Activated naive CD8-positive, alpha-beta T cell treated with anti-CD3 and anti-CD28 coated beads, Interleukin-2, amount 50 U/mL, for 24 hours (primary cell): ENCODE measurements around the gene GRHL1.
A peak's percentile ranks its signal among the peaks of the same experiment; 100 is the strongest.

Experiments
- ATAC-seq: fragments of 150-1000 bp; cut with Tn5 transposase; one replicate; pipeline ENCODE4 v1.10.0; 2021
- DNase-seq: peaks from one replicate; pipeline ENCODE4 v3.0.0; 2021
- H3K27ac Mint-ChIP-seq: one replicate; pipeline ENCODE4 v1.8.0; 2021; ENCODE audit warnings: mild to moderate bottlenecking, mixed read lengths
- H3K27me3 Mint-ChIP-seq: one replicate; pipeline ENCODE4 v1.8.0; 2021; ENCODE audit warnings: mixed read lengths
- H3K36me3 Mint-ChIP-seq: one replicate; pipeline ENCODE4 v1.8.0; 2021; ENCODE audit warnings: low read depth, mixed read lengths
- H3K4me1 Mint-ChIP-seq: one replicate; pipeline ENCODE4 v1.8.0; 2021; ENCODE audit warnings: mixed read lengths
- H3K4me3 Mint-ChIP-seq: one replicate; pipeline ENCODE4 v1.8.0; 2021; ENCODE audit warnings: mild to moderate bottlenecking, moderate library complexity, mixed read lengths
- H3K9me3 Mint-ChIP-seq: one replicate; pipeline ENCODE4 v1.8.0; 2021; ENCODE audit warnings: mixed read lengths

The GRHL1 gene

DNA sequence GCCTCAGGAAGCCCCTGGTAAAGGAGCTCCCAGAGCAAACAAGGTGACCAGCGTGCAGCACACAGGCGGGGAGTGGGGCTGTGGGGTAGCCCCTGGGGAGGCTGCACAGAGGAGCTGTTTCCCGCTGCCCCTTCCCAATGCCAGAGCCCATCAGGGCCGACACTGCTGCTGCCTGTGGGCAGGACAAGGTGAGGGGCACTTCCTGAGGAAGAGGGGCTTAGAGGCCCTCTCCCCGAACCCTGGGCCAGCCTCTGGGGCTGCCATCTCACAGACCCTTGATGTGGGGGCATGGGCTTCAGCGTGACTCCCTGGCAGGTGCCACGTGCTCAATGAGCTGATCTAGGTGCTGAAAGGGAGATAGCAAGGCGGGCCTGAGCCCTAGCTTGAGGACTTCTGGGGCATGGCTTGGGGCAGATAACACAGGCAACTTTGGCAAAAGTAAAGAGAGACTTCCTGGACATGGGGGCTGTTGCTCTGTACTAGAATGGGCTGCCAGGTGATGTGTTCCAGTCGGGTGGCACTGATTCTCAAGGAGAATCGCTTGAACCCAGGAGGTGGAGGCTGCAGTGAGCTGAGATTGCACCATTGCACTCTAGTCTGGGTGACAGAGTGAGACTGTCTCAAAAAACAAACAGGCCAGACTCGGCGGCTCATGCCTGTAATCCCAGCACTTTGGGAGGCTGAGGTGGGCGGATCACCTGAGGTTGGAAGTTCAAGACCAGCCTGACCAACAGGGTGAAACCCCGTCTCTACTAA, 81.9 kb downstream of the GRHL1 start:
- Mint-ChIP-seq H3K4me1 (peaks cover 36% of the 10 kb centered on the region), H3K27ac (no peak overlapping the region), H3K4me3 (no peak overlapping the region), H3K36me3 (no peaks in the 10 kb centered on the region), H3K9me3 (no peaks in the 10 kb centered on the region), H3K27me3 (no peaks in the 10 kb centered on the region)
- ATAC-seq: no peak
- no peak for DNase-seq

DNA sequence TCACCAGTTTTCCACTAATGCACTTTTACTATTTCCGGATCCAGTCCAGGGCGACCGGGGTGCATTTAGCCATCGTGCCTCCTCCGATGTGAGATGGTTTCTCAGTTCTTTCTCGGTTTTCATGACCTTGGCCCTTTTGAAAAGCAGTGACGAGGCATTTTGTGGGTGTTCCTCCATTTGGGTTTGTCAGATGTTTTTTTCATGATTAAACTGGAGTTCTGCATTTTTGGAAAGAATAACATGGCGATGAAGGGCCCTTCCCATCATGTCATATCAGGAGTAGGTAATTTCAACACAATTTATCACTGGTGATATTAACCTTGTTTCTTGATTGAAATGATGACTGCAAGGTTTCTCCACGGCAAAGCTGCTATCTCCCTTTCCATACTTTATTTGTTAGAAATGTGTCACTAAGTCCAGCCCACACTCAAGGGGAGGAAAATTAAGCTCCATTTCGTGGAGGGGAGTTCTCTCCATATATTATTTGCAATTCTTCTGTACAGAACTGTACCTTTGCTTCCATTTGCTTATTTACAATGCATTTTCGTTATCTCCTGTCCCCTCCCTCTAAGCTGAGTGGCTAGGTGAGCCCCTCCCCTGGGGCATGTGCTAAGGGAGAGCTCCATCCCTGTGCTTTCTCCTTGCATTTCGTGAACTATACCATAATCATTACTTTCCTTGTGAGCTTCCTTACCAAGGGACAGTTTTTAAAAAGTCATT, 83.0 kb downstream of the GRHL1 start:
- no peak for ATAC-seq

DNA sequence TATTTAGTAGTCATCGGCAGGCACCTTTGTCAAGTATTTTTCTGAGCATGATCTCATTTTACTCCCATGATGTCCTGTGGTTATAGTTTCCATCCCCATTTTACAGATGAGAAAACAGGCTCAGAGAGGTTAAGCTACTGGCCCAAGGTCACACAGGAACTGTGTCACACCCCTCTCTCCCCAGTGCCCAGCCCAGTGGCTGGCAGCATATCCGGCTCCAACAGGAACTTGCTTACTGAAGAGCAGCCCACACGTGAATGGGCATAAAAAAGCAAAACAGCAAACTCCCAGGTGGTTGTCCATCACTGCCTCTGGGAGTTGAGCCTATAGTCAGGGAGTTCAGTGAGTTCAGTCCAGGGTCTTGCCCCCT, 83.5 kb downstream of the GRHL1 start:
- Mint-ChIP-seq H3K27ac (no peak overlapping the region), H3K9me3 (no peaks in the 10 kb centered on the region), H3K27me3 (no peaks in the 10 kb centered on the region), H3K4me1 (peaks cover 21% of the 10 kb centered on the region), H3K4me3 (no peak overlapping the region), H3K36me3 (no peaks in the 10 kb centered on the region)
- ATAC-seq (no peak), DNase-seq (no peak)

More for the DNA sequence above, 83.0 kb downstream of the GRHL1 start:
- Mint-ChIP-seq H3K27ac (no peak overlapping the region), H3K4me1 (peaks cover 27% of the 10 kb centered on the region), H3K9me3 (no peaks in the 10 kb centered on the region), H3K36me3 (no peaks in the 10 kb centered on the region), H3K27me3 (no peaks in the 10 kb centered on the region), H3K4me3 (no peak overlapping the region)
- DNase-seq: no peak

DNA sequence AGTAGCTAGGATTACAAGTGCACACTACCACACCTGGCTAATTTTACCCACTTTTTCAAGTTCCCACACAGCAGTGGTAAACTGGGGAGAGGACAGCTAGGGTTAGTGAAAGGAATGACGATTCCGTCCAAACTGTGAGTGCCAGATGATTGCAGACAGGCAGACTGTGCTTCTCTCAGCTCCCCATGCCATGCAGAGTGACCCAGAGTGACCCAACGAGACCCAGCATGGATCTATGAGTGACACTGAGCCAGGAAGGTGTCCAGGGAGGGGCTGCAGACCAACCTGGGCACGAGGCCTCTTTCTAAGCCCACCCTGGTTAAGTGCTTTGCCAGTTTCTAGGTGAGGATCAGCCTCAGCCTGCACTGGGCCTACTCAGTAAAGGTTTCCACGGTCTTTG, 84.1 kb downstream of the GRHL1 start:
- H3K27me3 Mint-ChIP-seq: no peaks in the 10 kb centered on the region
- ATAC-seq (no peak), DNase-seq (no peak)
- no peak overlapping the region for H3K27ac Mint-ChIP-seq
- H3K4me3 Mint-ChIP-seq: no peak overlapping the region
- H3K36me3 Mint-ChIP-seq: no peaks in the 10 kb centered on the region
- H3K9me3 Mint-ChIP-seq: no peaks in the 10 kb centered on the region
- H3K4me1 Mint-ChIP-seq: peaks cover 20% of the 10 kb centered on the region

DNA sequence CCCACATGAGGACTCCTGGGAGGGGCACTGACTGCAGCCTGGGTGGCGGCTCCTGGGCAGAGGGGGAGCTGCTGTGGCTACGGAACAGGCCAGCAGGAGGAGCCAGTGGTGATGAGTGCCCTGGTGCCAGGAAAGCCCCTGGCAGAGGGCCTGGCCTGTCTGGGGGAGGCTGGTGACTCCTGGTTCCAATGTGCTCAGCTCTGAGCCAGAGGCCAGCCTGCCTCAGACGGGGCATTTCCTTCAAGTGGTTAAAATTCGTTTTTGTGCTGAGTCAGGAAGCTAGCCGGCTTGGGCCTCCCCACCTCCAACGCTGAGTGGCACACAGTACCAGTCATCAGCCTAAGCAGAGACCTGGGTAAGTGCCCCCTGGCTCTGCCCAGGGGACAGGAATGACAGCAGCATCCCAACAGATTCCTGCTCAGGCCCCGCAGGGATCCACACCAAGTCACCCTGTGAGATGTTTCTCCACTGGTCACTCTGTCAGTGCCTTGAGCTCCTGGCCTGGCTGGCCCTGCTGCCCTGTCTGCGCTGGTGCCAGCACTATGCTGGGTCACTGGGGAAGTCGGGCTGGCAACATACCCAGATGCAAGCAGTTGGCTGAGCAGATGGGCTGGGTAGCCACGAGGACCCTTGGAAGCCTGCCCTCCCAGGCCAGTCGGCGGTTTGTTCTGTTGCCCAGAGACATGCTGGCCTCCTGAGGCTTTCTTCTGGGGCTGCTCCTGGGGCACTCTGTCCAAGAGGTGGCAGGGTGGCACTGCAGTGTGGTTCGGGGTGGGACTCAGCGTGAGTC, 84.8 kb downstream of the GRHL1 start:
- H3K36me3 Mint-ChIP-seq: no peaks in the 10 kb centered on the region
- no peak overlapping the region for H3K27ac Mint-ChIP-seq
- H3K9me3 Mint-ChIP-seq: no peaks in the 10 kb centered on the region
- DNase-seq (peak; percentile 52), ATAC-seq (peak; percentile 86)
- H3K4me1 Mint-ChIP-seq: peaks cover 17% of the 10 kb centered on the region
- no peak overlapping the region for H3K4me3 Mint-ChIP-seq
- H3K27me3 Mint-ChIP-seq: no peaks in the 10 kb centered on the region

DNA sequence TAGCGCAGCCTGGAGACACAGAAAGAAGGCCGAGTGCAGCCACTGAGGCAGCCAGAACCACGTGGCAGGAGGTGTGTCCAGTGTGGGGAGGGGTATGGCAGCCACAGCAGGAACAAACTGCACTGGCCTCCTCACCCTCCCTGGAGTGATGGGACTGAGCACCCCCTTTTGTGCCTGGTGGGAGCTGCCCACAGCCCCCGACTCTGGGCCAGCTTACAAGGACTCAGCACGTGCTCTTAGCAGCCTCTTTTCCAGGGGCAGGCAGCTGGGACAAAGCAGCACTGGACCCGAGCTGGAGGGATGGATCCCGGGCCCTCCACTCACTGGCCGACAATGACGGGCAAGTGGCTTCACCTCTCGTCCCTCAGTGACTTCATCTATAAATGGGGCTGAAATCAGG, 86.6 kb downstream of the GRHL1 start:
- DNase-seq (no peak), ATAC-seq (no peak)
- Mint-ChIP-seq H3K27ac (no peak overlapping the region), H3K9me3 (no peaks in the 10 kb centered on the region), H3K27me3 (peaks cover 11% of the 10 kb centered on the region), H3K4me3 (no peak overlapping the region), H3K4me1 (peaks cover 24% of the 10 kb centered on the region), H3K36me3 (no peaks in the 10 kb centered on the region)

DNA sequence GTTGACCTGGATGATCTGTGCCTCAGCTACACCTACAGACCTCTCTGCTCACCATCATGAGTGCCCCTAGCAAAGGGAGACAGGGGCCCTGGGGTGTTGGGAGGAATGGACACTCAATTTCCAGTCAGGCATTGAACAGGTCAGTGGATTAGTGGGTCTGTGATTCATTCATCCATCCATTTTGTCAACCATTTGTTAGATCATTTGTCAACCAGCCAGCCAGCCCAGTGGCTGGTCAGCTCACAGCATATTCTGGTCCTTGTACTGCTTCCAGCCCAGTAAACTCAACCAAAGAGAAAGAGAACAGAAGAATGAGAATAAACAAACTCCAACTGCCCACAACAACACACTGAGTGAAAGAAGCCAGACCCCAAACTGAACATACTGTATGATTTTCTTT, 87.2 kb downstream of the GRHL1 start:
- DNase-seq (no peak), ATAC-seq (no peak)
- H3K9me3 Mint-ChIP-seq: no peaks in the 10 kb centered on the region
- H3K27ac Mint-ChIP-seq: no peak overlapping the region
- peaks cover 24% of the 10 kb centered on the region for H3K4me1 Mint-ChIP-seq
- no peak overlapping the region for H3K4me3 Mint-ChIP-seq
- H3K36me3 Mint-ChIP-seq: no peaks in the 10 kb centered on the region
- H3K27me3 Mint-ChIP-seq: peaks cover 11% of the 10 kb centered on the region

DNA sequence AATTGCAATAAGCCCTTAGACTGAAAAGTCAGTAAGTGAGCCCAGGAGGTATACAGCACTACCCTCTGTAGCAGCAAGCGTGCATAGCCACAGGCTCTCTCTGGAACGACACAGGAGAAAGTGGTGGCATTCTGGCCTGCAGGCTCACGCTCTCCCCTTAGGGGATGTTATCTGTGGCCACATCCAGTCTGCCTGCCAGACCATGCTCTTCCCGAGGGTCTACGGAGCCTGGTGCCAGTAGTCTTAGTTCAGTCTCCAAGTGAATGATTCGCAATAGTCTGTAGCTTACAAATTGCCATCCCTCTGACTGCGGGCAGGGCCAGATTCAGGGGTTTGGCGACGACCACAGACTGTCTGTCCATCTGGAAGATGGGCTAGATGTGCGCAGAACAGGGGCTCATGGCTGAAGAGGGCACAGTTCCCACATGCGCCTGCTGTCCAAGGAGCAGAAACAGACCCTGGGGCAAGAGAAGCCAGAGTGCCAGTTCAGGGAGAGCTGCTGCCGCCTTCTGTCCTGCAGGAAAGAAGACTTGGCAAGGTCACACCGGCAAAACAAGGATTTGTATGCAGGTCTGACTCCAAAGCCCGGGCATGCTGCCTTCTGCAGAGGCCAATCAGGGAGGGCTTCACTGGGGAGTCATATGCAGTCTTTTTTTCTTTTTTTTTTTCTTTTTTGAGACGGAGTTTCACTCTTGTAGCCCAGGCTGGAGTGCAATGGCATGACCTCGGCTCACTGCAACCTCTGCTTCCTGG, 88.3 kb downstream of the GRHL1 start:
- DNase-seq (no peak), ATAC-seq (no peak)
- Mint-ChIP-seq H3K36me3 (no peaks in the 10 kb centered on the region), H3K27ac (no peak overlapping the region), H3K4me3 (no peak overlapping the region), H3K4me1 (peaks cover 27% of the 10 kb centered on the region), H3K9me3 (no peaks in the 10 kb centered on the region), H3K27me3 (peaks cover 11% of the 10 kb centered on the region)

DNA sequence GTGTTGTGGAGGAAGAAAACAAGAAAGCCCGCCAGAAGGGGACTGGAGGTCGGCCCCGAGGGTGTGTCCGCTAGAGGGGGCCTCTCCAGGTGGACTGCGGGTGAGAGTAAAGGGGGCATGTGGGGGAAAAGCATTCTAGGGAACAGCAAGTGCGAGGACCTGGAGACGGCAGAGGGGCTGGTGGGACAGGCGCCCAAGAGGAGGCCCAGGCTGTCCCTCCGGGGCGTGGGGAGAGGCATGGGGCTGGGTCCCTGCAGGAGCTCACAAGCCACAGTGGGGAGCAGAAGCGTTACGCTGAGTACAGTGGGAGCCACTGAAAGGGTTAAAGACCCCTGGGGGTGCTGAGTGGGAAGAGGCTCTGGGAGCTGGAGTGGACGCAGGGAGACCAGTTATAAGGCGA, 90.2 kb downstream of the GRHL1 start:
- H3K9me3 Mint-ChIP-seq: no peaks in the 10 kb centered on the region
- no peaks in the 10 kb centered on the region for H3K36me3 Mint-ChIP-seq
- H3K4me1 Mint-ChIP-seq: peaks cover 16% of the 10 kb centered on the region
- no peak overlapping the region for H3K4me3 Mint-ChIP-seq
- no peak for ATAC-seq
- no peak overlapping the region for H3K27ac Mint-ChIP-seq
- no peak for DNase-seq
- peaks cover 13% of the 10 kb centered on the region for H3K27me3 Mint-ChIP-seq

DNA sequence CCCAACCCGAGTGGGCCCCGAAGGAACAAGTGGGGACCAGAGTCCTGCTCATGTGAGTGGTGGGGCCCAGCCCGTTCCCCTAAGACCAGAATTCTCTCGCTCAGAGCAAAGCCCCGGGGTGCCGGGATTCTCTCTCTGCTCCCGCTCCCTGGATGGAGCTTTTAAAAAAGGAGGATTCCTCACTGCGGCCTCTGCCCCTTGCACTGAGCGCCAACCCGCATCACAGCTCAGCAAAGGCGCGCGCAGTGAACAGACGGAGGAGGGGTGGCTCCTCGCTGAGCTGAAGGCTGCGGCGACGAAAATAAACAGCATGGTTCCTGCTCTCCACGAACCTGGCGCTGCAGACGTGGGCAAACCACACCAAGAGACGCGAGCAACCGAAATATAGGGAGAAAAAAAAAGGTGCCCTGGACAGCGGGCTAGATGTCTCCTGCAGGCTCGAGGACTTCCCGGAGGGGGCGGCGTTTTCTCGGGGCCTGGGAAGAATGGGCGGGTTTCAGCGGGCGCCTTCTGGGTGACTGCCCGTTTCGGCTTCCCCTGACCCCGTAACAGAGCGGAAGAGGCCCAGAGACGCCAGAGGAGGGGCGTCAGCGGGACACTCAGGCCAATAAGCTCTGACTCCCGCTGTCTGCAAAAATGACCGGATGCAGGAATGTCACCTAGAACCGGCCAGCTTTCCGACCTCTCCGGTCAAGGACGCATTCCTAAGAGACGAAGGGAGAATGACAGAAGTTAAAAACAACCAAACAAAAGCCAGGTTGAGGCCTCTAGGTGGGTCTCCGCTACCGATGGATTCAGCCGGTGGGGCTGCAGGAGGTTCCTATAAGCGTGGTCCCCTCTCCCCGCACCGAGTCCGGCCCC, 91.0 kb downstream of the GRHL1 start:
- peaks cover 13% of the 10 kb centered on the region for H3K27me3 Mint-ChIP-seq
- H3K36me3 Mint-ChIP-seq: no peaks in the 10 kb centered on the region

DNA sequence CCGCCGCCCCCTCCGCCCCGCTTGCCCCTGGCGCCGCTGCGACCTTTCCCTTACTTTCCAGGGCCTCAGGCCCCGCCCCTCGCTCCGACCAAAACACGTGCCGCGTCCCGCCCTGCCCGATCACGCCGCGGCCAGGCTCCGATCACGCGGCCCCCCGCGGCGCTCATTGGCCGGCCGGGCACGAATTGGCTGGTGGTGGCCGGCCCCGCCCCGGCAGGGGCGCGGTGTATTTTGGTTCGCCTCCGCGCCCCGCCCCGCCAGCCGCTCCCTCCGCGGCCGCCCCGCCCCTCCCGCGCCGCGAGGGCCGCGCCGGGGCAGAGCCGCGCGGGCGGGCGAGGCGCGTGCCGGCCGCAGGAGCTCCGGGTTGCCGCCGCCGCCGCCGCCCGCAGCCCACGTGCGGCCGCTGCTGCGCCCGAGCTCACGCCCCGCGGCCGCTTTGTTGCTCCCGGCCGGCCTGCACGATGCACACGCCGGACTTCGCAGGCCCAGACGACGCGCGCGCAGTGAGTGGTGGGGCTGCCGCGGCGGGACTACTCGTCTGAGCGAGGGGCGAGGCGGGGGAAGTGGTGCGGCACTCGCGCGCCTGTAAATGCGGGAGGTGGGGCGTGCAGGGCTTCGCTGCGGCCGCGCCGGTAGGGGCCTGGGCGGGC, 91.9 kb downstream of the GRHL1 start, which contains the start of gene KLF11:
Gene KLF11, plus strand, starts transcription at position 295 of the 650 bp plus-strand sequence. Its CDS starts 167 bp downstream, at position 462.
- peaks cover 13% of the 10 kb centered on the region for H3K27me3 Mint-ChIP-seq
- H3K4me3 Mint-ChIP-seq: peak within 1 kb of the TSS; percentile 72
- H3K27ac Mint-ChIP-seq: peak within 1 kb of the TSS; percentile 78
- H3K9me3 Mint-ChIP-seq: no peaks in the 10 kb centered on the region
- H3K36me3 Mint-ChIP-seq: peaks cover 2% of the 10 kb centered on the region
- ATAC-seq: peak; percentile 72
- DNase-seq: peak; percentile 74
- H3K4me1 Mint-ChIP-seq: peaks cover 13% of the 10 kb centered on the region

More for the DNA sequence above, 91.0 kb downstream of the GRHL1 start:
- peak overlapping the region; percentile 72 for H3K4me3 Mint-ChIP-seq
- ATAC-seq: no peak
- peaks cover 15% of the 10 kb centered on the region for H3K4me1 Mint-ChIP-seq
- DNase-seq: peak; percentile 46
- H3K9me3 Mint-ChIP-seq: no peaks in the 10 kb centered on the region
- peak overlapping the region; percentile 78 for H3K27ac Mint-ChIP-seq

DNA sequence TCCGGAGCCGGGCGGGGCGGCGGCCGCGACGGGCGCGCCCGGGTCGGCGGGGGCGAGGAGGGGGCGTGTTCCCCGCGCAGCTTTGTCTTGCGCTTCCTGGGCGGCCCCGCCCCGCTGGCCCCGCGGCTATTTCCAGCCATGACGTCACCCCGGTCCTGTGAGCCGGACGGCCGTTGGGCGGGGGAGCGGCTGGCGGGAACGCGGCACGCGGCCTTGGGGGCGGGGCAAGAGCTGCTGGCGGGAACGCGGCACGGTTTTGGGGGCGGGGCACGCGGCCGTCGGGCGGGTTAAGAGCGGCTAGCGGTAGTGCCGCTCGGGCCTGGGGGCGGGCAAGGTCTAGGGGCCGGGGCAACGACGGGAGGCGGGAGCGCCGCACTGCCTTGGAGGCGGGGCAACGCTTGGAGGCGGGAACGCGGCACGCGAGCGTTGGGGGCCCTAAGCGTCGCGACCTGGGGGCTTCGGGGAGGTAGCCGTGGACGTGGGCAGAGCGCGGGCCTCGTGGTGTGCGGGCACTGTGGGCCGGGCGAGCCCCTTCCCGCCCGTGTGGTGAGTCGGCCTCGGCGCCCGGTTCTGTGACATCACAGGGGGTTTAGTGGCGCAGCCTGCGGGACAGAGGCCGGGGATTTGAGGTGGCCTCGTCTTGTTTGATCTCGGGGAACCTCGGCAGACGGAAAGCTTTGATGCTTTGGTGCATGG, 92.6 kb downstream of the GRHL1 start:
- peaks cover 2% of the 10 kb centered on the region for H3K36me3 Mint-ChIP-seq
- peak; percentile 89 for DNase-seq
- H3K9me3 Mint-ChIP-seq: no peaks in the 10 kb centered on the region
- H3K4me3 Mint-ChIP-seq: peak overlapping the region; percentile 59
- H3K4me1 Mint-ChIP-seq: peaks cover 13% of the 10 kb centered on the region
- peak; percentile 67 for ATAC-seq
- peaks cover 13% of the 10 kb centered on the region for H3K27me3 Mint-ChIP-seq
- peak overlapping the region; percentile 69 for H3K27ac Mint-ChIP-seq
